ENCODE results near the gene ATP6V1G1. TPM values are rescaled to one million over a fixed set of nuclear protein-coding genes. Genes with fewer than 3 reads are reported as not detected.
A peak's percentile ranks its signal among the peaks of the same experiment; 100 is the strongest.

ATP6V1G1 gene, protein sequence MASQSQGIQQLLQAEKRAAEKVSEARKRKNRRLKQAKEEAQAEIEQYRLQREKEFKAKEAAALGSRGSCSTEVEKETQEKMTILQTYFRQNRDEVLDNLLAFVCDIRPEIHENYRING
- total RNA-seq: 59.5 TPM

GRCh38 chr9:114587345-114588202 lies at the start of gene ATP6V1G1:
TSS of gene ATP6V1G1 (plus strand) at chr9:114587769. CDS start at chr9:114587839, 70 bp downstream.
- peak; percentile 94 to 100 (median 99) for DNase-seq (ENCODE audit: low read depth in 2 of 3, low spot score in 2 of 3)

- no peak for DNase-seq (ENCODE audit: low read depth in 2 of 3, low spot score in 2 of 3)
Observed at GRCh38 chr9:114538241-114538640, 49.3 kb upstream of the ATP6V1G1 start.

DNA sequence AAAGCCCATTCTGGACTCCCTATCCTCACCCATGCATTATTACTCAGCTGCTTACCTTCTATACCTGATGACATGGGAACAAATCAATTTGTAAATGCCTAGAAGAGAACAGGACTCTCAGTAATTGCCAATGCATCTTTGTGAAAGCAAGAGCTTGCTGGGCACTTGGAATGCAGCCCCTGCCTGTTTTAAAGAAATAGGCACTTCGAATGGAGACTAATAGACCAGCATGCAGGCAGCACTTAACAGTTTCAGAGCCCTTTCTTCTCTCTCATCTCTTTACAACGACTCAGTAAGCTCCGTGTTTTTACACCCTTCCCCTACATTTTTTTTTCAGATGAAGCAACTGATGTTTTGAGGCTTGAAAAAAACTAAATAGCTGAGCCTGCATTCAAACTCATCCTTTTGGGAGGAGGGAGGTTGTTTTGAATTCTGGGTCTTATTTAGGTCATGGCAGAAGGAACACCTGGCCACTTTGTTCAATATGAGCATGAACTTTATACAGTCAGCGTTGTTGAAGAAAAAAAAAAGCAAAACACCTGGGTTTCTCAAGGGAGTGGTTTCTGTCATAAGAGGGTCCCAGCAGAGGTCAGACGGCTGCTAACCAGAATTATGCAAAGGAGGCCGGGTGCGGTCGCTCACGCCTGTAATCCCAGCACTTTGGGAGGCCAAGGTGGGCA lies 47.7 kb upstream of the ATP6V1G1 start:
- no peak for DNase-seq (ENCODE audit: low read depth in 2 of 3, low spot score in 2 of 3)

DNA sequence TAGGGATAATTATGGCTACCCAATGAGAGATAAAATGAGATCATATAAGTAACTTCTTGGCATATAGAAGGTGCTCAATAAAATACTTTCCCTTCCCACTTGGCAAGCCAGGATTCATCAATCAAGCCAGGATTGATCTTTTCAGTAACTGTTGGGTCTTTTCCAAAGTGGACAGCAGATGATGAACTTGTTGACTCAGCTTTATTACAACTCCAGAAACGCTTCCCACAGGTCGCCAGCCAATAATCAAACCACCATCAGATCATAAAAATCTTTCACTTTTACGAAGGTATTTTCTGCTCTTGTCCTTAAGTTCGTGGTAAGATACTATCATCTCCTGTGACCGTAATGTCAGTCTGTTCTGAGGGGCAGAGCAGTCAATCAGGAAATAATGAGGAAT lies 42.5 kb upstream of the ATP6V1G1 start:
- no peak for DNase-seq (ENCODE audit: low read depth in 2 of 3, low spot score in 2 of 3)

DNA sequence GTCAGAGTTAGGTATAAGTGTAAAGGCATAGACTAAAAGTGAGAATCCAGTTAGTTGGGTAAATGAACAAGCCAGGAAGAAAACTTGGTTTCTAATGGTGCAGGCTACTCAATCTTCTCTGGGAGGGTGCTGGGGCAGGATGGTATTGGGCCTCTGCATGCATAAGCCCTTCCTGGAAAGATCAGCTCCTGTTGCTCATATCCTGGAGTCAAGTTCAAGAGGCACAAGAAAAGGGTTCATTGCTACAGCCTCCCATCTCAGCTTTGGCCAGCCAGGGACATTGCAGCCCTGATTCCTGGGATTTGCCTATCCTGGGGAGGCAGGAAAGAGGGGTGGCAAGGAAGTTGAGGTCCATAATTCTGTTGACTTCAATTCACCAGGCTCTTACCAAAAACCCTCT lies 40.7 kb upstream of the ATP6V1G1 start:
- DNase-seq (ENCODE audit: low read depth in 2 of 3, low spot score in 2 of 3): no peak

DNA sequence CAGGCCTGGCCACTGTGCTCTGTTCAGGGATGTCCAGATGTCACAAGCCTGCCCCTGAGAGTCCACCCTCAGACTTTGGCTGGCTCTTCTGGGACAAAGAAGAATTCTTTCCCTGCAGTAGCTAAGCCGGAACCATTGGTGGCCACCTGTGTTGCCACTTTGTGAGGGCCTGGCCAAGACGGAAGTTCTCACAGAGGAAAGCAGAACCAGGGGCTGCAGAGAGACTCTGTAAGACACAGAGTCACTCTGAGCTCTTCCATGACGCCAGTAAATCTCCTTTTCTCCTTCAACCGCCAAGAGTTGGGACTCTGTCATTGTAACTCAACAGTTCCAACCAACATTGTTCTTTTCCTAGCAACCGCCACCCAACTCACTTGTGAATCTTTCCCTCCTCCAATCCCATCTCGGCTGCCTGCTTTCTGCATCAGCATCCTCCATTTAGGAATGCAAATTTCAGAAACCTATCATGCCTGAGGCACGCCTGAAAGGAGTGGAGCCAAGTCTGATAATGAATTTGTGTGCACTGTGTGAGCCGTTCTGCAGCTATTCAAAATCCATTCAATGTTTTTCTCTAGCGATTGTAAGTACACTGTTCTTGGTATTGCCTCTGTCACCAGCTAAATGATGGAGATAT lies 37.8 kb upstream of the ATP6V1G1 start:
- peak in 1 of 3 donors; percentile 5 for DNase-seq (ENCODE audit: low read depth in 2 of 3, low spot score in 2 of 3)

GRCh38 chr9:114551750-114552685 lies 35.6 kb upstream of the ATP6V1G1 start:
- no peak for DNase-seq (ENCODE audit: low read depth in 2 of 3, low spot score in 2 of 3)

- DNase-seq (ENCODE audit: low read depth in 2 of 3, low spot score in 2 of 3): no peak
Observed at GRCh38 chr9:114552706-114553105, 34.9 kb upstream of the ATP6V1G1 start.

DNA sequence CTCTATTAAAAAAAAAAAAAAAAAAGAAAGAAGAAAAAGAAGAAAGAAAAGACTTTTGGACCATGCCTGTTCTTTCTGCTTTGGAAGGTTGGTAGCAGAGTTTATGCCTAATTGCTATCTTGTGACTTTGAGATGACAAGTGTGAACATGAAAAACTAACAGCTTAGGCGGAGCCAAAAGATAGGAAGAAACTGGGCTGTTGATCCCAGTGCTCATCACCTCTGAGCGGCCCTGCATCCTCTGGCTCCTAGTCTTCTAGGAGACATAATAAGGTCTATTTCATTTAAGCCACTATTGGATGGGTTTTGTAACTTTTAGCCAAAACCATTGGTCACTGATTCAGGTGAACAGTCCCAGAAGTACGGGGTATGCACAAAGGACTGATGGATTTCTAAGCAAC lies 34.4 kb upstream of the ATP6V1G1 start:
- DNase-seq (ENCODE audit: low read depth in 2 of 3, low spot score in 2 of 3): no peak

DNA sequence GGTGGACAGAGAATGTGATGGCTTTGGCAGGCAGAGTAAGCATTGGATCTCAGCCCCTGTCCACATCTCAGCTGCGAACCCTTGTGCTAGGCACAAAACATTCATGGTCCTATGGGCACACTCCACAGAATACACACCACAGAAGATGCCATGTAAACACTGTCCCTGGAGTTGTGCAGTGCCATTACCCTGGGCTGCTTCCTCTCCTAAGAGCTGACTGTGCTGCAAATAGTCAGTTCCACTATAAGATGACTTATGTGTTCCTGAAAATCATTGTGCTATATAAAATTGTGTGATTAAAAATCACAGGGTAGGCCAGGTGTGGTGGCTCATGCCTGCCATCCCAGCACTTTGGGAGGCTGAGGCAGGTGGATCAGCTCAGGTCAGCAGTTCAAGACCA lies 31.9 kb upstream of the ATP6V1G1 start:
- DNase-seq (ENCODE audit: low read depth in 2 of 3, low spot score in 2 of 3): no peak

GRCh38 chr9:114558027-114558675 lies 29.4 kb upstream of the ATP6V1G1 start:
- DNase-seq (ENCODE audit: low read depth in 2 of 3, low spot score in 2 of 3): no peak

- no peak for DNase-seq (ENCODE audit: low read depth in 2 of 3, low spot score in 2 of 3)
Observed at GRCh38 chr9:114559830-114560513, 27.6 kb upstream of the ATP6V1G1 start.

GRCh38 chr9:114560956-114561355 lies 26.6 kb upstream of the ATP6V1G1 start:
- DNase-seq (ENCODE audit: low read depth in 2 of 3, low spot score in 2 of 3): no peak

DNA sequence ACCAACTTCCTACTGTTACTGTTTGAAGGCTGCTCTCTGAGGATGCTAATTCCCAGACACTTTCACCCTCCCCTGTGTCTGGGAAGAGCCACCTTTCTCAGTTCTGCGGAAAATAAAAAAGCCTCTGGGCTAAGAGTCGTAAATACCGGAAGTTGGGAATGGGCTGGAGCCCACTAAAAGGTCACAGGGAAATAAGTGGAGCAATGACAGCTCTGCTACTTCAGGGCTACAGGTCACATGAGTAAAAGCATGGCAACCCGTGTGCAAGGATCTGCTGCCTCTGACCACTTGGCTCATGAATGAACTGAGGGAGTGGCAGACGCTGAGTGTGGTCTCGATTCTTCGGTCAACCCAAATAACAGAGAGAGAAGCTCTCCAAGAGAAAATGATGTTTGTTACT lies 25.8 kb upstream of the ATP6V1G1 start:
- no peak for DNase-seq (ENCODE audit: low read depth in 2 of 3, low spot score in 2 of 3)

DNA sequence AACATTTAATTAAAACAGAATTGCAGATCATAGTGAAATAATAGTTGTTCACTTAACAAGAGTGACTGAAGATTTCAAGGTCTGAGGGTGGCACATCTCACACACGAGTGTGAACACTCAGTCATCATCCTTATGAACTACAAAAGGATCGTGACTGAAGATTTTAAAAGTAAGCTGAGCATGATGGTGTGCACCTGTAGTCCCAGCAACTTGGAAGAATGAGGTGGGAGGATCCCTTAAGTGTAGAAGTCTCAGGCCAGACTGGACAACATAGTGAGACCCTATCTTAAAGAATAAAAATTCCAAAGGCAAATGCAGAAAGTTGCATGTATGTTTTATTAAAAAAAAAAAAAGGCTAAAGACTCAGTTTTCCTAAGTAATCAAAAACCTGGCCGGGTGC lies 22.4 kb upstream of the ATP6V1G1 start:
- DNase-seq (ENCODE audit: low read depth in 2 of 3, low spot score in 2 of 3): no peak

DNA sequence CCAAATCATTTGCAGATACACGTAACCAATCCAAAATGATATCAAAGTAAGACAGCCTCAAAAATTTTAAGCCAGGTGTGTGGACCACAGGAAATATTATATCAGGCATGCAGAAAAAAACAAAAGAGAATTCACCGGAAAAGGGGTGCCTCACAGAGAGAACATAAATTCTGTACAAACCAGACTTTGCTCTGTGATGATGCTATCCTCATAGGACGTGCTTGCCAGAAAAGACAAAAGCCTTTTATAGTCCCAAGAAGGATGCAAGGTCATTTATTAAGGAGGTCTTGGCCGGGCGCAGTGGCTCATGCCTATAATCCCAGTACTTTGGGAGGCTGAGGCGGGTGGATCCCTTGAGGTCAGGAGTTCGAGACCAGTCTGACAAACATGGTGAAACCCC lies 16.8 kb upstream of the ATP6V1G1 start:
- DNase-seq (ENCODE audit: low read depth in 2 of 3, low spot score in 2 of 3): no peak

- no peak for DNase-seq (ENCODE audit: low read depth in 2 of 3, low spot score in 2 of 3)
Observed at GRCh38 chr9:114571391-114571790, 16.2 kb upstream of the ATP6V1G1 start.

GRCh38 chr9:114572199-114572598 lies 15.4 kb upstream of the ATP6V1G1 start:
- DNase-seq (ENCODE audit: low read depth in 2 of 3, low spot score in 2 of 3): no peak

DNA sequence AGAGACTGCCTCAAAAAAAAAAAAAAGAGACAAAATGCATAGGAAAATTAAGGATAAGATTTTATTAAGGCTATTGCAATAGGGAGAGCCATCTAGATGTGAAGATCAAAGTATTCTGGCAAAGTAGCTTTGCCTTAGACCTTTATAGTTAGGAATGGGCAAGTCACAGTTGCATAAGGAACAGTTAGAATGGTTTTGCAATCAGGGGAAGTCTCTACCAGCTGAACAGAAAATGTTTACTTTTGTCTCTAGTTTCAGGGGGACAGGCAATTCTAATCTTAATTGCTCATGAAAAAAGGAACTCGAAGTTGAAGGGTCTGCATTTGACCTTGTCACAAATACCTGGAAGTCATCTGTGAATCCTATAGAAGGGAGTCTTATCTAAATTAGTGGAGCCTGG lies 13.1 kb upstream of the ATP6V1G1 start:
- no peak for DNase-seq (ENCODE audit: low read depth in 2 of 3, low spot score in 2 of 3)
